GM19240 (cell line): ENCODE data around the gene BYSL.

Experiments
- DNase-seq: peaks from one replicate; pipeline ENCODE4 v3.0.0; 2011; ENCODE audit warnings: low spot score; ENCODE audit not compliant: insufficient read length

BYSL gene

DNA sequence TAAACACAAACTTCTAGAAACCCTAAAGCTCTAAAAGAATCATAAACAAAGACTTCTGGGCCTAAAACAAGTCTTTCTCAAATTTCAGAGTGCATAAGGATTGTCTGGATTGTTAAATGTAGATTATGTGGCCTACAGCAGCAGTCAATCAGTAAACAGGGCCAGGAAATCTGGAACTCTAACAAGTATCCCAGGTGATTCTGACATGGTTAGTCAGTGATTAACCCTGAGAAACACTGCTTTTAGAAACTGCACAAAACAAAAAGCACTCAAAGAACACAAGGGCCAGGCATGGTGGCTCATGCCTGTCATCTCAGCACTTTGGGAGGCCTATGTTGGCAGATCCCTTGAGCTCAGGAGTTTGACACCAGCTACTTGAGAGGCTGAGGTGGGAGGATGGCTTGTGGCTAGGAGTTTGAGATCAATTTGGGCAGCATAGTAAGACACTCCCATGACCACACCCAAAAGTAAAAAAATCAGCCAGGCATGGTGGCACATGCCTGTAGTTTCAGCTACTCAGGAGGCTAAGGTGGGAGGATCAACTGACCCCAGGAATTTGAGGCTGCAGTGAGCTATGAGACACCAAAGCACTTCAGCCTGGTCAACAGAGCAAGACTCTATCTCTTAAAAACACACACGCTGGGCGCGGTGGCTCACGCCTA lies 6.3 kb upstream of the BYSL start:
- no peak for DNase-seq

DNA sequence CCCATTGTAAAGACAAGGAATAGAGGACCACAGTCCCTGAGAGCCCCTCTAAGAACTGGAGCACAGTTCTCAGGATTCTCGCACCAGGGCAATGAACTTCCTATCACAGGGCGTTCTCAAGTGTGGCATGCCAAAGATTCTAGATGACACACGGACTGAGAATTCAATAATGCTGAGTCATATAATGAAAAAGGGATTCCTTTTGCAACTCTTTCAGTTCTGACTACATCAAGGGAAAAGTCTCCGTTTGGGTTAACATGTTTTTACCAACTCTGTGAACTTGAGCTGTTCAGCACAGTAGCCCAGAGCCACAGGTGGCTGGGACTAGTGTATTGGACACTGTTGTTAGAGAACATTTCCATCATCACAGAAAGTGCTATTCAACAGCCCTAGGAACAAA lies 3.8 kb upstream of the BYSL start:
- no peak for DNase-seq

DNA sequence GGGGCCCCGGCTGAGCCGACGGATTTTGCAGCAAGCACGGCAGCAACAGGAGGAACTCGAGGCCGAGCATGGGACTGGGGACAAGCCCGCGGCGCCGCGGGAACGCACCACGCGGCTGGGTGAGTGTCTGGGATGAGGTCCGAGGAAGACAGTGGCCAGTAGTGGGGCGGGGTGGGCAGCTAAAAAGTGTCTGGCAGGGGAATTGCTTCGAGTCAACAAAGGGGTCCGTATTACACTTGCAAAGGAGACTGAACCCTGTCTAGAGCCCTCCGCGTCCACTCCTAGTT lies 356 bp downstream of the BYSL start:
- DNase-seq = no peak

DNA sequence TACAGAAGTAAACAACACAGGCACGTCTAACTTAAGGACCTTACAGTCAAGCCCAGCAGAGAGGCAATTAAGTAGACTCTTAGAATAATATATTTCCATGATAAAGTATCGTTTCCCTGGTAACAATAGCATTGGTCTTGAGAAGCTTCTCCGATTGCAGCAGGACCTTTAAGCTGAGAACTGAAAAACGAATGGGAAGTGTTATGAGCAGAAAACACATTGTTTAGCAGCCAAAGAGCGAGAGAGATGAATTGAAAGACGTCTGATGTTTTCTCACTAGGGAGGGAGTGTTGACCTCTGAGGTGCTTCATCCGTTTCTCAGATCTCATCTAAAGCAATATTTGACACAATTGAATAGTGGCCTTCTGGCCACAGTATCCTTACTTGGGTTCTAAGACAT lies 855 bp downstream of the BYSL start:
- DNase-seq = no peak

DNA sequence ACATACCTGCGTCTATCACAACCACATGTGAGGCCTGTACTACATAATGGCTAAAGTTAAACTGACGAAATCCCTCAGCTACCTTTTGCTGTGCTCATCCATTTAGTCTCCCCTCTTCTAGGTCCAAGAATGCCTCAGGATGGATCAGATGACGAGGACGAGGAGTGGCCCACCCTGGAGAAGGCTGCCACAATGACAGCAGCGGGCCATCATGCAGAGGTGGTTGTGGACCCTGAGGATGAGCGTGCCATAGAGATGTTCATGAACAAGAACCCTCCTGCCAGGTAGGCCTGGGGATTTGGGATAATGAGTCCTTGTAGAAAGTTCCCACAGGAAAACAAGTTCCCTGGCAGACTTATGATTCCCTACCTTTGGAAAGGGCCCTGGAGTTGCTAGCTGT lies 6.0 kb downstream of the BYSL start:
- DNase-seq = no peak

DNA sequence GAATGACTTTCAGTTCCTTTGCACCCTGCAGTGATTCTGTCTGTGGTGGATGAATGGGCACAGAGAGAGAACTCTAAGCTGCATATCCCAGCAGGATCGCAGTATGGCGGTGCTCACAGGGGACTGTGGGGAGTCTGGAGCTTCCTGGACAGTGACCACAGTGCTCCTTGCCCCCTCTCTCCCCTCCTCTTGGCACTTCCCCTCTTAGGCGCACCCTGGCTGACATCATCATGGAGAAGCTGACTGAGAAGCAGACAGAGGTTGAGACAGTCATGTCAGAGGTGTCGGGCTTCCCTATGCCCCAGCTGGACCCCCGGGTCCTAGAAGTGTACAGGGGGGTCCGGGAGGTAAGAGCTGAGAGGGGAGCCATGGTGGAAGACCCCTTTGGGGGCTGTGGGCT lies 8.6 kb downstream of the BYSL start:
- DNase-seq = no peak

DNA sequence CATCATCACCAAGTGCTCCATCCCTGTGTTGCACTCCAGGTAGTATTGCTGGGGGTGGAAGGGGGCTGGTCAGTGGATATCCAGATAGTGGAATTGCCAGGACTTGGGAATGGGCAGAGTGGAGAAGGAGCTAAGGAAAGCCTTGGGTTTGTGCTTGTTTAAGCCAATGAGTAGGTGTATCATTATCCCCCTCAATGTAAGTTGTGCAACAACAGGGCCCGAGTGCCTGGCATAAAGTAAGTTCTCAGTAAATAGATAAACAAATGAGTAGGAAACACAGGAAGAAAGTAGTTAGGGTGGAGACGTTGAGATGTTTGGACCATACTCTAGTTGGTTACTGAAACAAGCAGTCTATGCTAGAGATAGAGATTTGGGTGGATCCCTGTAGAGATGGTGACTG lies 10.5 kb downstream of the BYSL start:
- DNase-seq = no peak

DNA sequence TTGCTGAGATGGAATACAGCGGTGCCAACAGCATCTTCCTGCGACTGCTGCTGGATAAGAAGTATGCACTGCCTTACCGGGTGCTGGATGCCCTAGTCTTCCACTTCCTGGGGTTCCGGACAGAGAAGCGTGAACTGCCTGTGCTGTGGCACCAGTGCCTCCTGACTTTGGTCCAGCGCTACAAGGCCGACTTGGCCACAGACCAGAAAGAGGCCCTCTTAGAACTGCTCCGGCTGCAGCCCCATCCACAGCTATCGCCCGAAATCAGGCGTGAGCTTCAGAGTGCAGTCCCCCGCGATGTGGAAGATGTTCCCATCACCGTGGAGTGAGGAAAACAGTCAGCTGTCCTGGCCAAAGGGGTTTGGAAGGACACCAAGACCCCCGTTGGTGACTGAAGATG lies 11.1 kb downstream of the BYSL start:
- DNase-seq = no peak

DNA sequence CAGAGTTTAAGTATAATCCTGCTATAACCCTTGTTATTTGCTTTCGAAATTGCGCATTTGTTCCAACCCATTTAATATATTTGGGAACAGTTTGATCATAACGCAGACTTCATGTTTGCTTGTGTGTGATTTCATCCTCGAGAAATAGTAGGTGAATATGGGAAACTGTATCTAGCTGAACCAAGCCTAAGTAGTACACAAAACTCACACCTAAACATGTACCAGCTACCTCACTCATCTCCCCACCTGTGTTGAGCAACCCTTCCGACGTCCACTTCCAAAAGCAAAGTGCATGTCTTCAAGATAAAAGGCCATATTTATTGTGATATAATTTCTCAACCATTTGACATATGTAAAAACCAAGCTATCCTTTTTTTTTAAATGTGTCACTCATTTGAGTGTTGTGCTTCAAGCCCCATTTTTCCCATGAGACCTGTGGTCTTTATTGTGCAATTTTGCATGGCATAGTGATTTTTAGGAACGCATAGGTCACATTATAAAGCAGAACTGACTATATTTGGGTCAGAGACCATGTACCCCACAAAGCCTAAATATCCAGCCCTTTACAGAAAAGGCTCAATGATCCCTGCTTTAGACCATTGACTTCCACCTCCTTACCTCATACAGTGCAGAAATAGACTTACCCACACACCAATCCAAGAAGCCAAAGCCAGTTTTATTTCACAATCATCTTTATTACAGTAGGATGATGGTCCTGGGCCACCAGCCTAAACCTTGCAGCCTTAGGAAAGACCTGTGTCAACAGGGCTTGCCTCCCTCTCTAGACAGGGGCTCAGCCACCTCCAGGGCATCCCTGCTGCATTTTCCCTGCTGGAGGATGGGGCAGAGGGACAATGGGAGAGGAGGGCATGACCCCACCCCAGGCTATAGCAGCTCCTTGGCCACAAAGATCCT lies 13.2 kb downstream of the BYSL start:
- no peak for DNase-seq

DNA sequence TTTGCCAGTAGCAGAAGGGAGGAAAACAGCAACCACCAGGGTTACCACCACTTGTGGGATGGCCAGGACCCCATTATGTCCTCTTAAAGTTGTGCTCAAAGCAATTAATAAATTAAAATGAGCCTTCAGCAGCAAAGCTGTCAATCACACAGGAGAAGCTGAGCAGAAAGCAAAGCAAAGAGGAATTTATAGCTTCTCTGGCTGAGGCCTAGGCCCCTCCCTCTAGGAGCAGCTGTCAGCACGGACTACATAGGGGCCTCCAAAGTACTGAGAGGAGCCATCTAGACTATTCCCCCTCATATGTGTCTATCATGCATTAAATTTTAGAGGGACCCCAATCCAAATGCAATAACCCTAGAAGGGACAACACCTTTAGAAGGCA lies 13.9 kb downstream of the BYSL start:
- no peak for DNase-seq

DNA sequence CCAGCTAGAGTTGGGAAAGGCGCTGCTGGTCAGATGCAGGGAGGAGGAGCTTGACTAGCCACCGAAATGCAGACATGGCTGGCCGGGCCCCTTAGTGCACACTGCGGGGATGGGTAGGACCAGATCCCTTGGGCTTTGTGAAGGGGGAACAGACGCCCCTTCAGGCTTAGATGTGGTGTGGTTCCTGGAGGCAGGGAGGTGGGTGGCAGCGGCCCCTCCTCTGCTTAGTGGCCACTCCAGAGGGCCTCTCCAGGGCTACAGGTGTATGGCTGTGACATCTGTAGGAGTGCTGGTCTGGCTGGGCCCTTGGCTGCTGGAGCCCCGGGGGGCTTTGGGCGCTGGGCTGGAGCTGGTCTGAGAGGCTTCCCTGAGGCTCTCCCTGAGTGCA lies 14.4 kb downstream of the BYSL start:
- no peak for DNase-seq

DNA sequence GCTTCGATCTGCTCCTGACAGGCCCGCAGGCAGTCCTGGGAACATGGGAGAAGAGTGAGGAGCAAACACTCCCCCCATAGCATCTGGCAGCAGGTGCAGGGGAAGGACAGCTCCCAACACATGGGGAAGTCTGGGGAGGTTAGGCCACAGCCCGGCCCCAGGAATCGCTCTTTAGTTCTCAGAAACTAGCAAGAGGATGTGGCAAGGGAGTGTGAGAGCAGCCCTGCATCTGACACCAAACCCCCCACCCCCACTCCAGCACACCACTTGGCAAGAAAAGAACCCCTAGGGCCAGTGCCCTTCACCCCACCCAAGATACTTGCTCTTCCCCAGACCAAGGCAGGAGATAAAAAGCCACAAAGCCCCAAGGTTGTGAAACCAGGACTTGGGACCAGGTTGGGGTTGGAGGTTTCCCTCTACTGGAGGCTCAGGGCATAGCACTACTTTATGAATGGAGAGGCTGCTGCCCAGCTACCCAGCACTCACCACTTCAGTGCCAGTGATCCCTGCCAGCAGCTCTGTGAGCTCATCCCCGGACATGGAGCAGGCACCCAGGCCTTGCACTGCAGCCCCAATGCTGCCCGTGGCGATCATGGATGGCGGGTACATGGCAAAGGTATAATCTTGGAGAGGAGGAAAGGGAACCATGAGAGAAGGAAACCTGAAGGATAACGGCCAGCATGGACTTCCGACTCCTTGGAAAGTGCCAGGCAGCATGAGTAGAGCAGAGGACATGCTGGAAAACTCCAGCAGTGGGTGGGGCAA lies 15.0 kb downstream of the BYSL start:
- DNase-seq = peak; percentile 40

DNA sequence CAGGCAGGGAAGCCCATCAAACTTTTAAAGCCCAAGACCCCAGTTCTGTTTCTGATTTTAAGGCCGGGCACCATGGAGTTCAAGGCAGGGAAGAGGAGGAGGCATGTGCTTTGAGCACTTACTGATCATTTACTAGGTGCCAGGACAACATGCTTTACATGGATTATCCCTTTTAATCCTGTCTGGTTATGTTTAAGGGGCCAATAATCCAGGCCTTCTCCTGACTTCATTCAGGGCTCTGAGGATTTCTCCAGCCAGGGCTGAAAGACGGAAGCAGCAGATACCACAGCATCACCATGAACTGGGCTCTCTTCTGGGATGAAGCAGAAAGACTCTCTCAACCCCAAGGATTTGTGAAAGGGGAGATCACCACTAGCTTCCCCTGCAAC lies 16.2 kb downstream of the BYSL start:
- DNase-seq = no peak

DNA sequence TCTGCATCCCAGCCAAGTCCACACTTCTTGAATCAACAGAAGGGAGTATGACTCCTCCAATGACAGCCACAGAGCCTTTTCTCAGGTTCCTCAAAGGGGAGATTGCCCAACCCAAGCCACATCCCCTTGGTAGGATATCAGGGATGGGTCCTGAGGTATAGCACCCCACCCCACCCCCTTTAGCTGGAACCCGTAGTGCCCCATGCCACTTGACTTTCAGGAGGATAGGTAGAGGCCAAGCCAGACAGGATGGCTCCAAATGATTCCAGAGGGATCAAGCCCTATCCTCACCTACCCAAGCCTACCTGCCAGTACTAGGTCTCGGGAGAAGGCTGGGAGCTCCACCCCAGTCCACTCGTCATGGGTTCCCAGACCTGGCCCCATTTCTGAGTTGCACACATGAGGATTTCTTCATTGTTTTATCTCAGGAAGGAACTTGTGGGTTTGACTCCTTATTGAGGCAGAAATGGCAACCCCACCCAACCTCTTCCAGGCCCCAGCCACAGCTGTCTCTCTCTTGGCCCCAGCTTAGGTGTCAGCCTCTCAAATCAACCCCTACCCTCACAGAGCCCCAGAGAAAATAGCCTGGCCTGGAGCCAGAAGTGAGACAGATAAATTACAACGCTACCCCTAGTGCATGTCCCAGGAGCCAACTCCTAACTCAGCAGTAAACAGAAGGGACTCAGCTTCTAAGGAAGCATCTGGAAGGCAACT lies 16.7 kb downstream of the BYSL start:
- DNase-seq = no peak

DNA sequence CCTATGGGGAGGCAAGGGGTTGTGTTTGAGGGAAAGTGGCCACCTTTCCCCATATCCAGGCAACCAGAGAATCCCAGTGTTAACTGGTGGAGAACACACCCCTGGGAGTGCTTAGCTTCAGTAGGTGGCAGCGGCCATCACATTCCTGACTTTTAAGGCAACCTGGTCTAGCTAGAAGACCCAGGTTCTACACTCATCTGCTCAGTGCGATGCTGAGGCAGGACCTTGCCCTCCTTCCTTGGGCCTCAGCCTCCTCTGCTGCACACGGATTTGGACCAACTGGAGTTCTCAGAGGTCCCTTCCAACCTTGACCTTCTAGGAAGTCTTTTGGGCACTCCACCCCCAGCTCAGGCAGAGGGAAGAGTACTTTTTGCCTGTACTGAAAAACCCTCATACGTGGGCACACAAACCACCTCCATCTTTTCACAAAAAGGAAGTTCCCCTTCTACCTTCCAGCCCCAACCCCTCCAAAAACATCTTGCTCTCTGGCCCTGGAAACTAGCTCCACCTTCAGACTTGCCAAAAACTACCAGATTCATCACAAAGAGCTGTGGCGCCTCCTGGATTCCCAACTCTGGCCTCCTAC lies 17.4 kb downstream of the BYSL start:
- no peak for DNase-seq

DNA sequence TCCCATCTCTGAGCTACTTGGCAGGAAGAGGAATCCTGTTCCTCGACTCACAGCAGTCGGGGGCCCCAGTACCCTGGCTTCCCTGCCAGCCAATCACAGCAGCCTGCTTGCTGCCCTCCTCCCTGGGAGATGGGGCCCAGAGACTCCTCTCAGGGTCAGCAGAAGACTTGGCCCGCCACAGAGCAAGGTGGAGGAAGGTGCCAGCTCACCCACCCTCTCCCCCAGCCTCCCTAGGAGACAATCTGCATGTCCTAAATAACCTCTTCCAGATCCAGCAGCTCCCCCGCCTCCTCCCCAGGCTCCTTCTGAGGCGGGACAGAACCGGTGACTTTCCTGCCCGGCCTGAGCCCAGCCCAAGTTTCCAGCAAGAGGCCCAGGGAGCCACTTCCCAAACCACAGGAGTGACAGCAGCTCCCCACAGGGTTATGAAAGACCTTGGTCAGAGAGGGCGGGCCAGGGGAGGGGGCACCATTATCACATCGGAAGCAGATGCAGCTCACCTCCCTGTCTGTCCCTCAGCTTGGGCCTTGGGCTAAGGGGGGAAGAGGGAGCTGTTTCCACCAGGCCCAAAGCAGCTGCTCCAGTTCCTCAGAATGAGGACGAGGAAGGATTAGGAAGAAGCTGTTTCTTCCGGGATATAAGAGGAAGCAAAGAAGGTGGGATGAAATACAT lies 18.0 kb downstream of the BYSL start:
- DNase-seq = no peak

DNA sequence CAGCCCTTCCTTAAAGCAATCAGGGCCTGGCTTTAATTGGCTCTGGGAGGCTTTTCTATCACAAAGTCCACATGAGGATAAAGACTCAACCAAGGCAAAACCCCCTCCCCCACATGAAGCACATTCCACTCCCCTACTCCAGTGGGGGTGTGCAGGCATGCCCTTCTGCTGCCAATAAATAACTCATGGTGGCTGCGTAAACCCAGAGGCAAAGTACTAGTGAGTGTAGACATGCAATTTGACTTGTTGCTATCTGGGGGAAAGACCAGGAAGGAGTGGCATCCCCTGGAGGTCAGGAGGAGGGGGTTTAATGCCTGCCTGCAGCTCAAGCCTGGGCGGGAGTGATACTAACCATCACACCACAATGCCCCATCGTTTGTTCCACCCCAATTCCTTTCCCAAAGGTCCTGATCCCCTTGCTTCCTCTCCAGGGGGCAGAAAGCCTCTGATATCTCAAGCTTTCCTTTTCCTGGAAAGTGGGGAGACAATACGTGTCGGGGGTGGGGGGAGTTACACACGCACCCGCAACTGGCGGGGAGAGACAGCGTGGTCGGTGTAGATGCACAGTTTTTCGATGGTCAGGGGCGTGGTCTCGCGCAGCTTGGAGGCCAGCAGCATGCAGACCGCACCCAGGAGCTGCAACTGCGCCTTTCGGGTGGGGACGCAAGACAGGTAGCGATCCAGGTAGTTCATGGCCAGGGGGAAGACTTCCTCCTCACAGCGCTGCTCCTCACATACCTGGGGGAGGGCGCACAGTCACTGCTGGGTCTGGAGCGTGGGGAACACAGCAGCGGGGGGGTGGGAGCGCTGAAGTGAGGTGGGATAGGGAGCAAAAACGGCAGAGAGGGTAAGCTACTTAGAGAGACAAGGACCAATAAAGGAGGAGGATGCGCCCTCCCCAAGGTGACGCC lies 18.8 kb downstream of the BYSL start:
- no peak for DNase-seq

DNA sequence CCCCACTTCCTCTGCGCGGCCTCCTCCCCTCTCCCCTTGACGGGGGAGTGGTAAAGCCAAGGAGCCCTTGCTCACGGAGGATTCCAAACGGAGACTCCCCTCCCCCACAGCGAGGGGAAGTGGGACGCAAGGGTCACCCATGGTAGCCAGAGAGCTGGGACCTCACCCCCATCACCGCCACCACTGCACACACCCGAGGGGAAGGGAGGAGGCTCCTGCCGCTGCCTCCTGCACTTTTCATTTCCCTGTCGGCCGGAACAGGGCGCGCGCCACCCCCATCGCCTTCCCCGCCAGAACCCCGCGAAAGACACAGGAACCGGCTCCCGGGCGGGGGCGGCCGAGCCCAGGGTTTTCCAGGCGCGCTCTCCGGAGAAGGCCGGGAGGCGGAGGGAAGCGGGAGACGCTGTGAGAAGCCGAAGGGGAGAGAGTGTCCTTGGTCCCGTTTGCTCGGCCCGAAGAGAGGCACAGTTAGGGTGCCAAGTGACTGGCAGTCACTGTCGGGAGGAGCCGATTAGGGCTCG lies 19.5 kb downstream of the BYSL start:
- no peak for DNase-seq

DNA sequence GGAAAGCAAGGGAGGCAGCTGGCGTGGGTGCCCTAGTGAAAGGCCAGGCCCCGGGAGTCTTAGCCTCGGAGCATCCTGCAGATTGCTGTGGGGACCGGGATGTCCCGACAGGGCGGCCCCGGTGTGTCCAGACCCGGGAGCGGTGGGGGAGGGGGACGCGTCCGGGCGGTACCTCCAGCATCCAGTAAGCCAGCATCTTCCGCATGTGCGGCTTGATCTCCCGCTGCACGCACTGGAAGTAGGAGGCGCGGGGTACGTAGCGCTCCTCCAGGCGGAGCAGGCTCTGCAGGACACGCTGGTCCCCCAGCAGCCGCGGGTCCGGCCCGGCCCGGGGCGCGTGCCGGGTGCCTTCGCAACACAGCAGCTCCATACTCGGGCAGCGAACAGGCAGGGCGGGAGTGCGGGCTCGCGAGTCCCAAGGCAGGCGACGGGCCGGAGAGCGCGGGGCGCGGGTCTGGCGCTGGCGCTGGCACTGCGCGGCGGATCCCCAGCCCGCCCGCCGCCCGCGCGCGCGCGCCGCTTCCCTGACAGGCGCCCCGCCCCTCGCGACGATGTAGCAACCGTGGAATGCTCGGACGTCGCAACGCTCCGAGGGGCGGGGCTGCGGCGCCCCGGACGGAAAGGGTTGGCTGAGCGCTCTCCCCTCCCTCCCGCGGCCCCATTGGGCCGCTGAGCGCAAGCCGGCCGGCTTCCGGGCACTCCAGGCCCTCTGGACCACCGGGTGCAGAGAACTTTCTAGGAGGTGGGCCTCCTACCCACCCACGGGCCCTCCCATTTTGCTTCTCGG lies 20.2 kb downstream of the BYSL start, which contains the start of gene CCND3:
Gene CCND3, minus strand, starts transcription at position 529 of the 787 bp plus-strand sequence. Its CDS starts 159 bp downstream, at position 370.
- peak; percentile 78 for DNase-seq
